Measurements from ENCODE around the gene GINM1.

GINM1 gene

GRCh38 chr6:149563928-149564325, 2.2 kb upstream of the GINM1 start:
- no peak overlapping the region for H2AFZ ChIP-seq (ENCODE audit: insufficient read depth, low read length, poor library complexity)
- H3K4me2 ChIP-seq (ENCODE audit: low read length), result no peak overlapping the region
- H3K14ac ChIP-seq (ENCODE audit: low read length), result no peak overlapping the region
- peaks cover 7% of the 10 kb centered on the region for H3K79me1 ChIP-seq (ENCODE audit: low read length)
- no peak overlapping the region for H3K4me3 ChIP-seq (ENCODE audit: low read depth, low read length)
- H3K36me3 ChIP-seq (ENCODE audit: control insufficient read depth in 1 of 2, insufficient read depth in 2 of 2, low read length in 2 of 2), result no peaks in the 10 kb centered on the region
- no peak overlapping the region for H4K8ac ChIP-seq (ENCODE audit: low read depth, low read length)
- no peak overlapping the region for H4K91ac ChIP-seq (ENCODE audit: low read depth, low read length)
- H3K18ac ChIP-seq (ENCODE audit: low read length), result no peak overlapping the region
- no peak overlapping the region for H2BK5ac ChIP-seq (ENCODE audit: low read depth, low read length, poor library complexity)
- no peaks in the 10 kb centered on the region for H3K9me3 ChIP-seq (ENCODE audit: insufficient read depth, low read depth, low read length)
- H3K27me3 ChIP-seq (ENCODE audit: insufficient read depth, low read length), result no peaks in the 10 kb centered on the region
- H3K4me1 ChIP-seq (ENCODE audit: control insufficient read depth in 1 of 2, insufficient read depth in 2 of 2, low read length in 2 of 2), result no peaks in the 10 kb centered on the region
- no CpG with 5 or more reads among the region's 3 CpGs for WGBS (ENCODE audit: extremely low coverage, insufficient coverage, insufficient read length)
- no peak overlapping the region for H2AK5ac ChIP-seq (ENCODE audit: low read length)
- H3K23ac ChIP-seq (ENCODE audit: low read length), result no peak overlapping the region
- peaks cover 7% of the 10 kb centered on the region for H3K79me2 ChIP-seq (ENCODE audit: control insufficient read depth, insufficient read depth, low read length, poor library complexity)
- H4K12ac ChIP-seq (ENCODE audit: low read depth, low read length), result no peak overlapping the region
- no peak overlapping the region for H2BK120ac ChIP-seq (ENCODE audit: insufficient read depth, low read length, poor library complexity)
- H2BK12ac ChIP-seq (ENCODE audit: low read length), result no peak overlapping the region
- no peak overlapping the region for H3K9ac ChIP-seq (ENCODE audit: low read length)
- H3K27ac ChIP-seq (ENCODE audit: low read depth, low read length), result no peak overlapping the region
- no peak for DNase-seq
- no peak overlapping the region for H3K4ac ChIP-seq (ENCODE audit: low read depth, low read length)

- DNase-seq, result peak; percentile 18 to 47
- Histone ChIP-seq H2AFZ (ENCODE audit: insufficient read depth, low read length, poor library complexity) (peak overlapping the region; percentile 98), H3K36me3 (ENCODE audit: control insufficient read depth in 1 of 2, insufficient read depth in 2 of 2, low read length in 2 of 2) (no peaks in the 10 kb centered on the region), H3K4me1 (ENCODE audit: control insufficient read depth in 1 of 2, insufficient read depth in 2 of 2, low read length in 2 of 2) (no peaks in the 10 kb centered on the region), H3K9ac (ENCODE audit: low read length) (peak overlapping the region; percentile 82), H3K79me1 (ENCODE audit: low read length) (peaks cover 7% of the 10 kb centered on the region), H2BK5ac (ENCODE audit: low read depth, low read length, poor library complexity) (peak overlapping the region; percentile 91), H3K23ac (ENCODE audit: low read length) (no peak overlapping the region), H2BK12ac (ENCODE audit: low read length) (no peak overlapping the region), H3K14ac (ENCODE audit: low read length) (peak overlapping the region; percentile 88), H3K79me2 (ENCODE audit: control insufficient read depth, insufficient read depth, low read length, poor library complexity) (peaks cover 7% of the 10 kb centered on the region), H2AK5ac (ENCODE audit: low read length) (no peak overlapping the region), H2BK120ac (ENCODE audit: insufficient read depth, low read length, poor library complexity) (peak overlapping the region; percentile 90), H4K12ac (ENCODE audit: low read depth, low read length) (peak overlapping the region; percentile 74), H3K4me3 (ENCODE audit: low read depth, low read length) (peak overlapping the region; percentile 92), H3K4ac (ENCODE audit: low read depth, low read length) (peak overlapping the region; percentile 57), H4K8ac (ENCODE audit: low read depth, low read length) (peak overlapping the region; percentile 82), H4K91ac (ENCODE audit: low read depth, low read length) (peak overlapping the region; percentile 84), H3K27ac (ENCODE audit: low read depth, low read length) (peak overlapping the region; percentile 72), H3K9me3 (ENCODE audit: insufficient read depth, low read depth, low read length) (no peaks in the 10 kb centered on the region), H3K4me2 (ENCODE audit: low read length) (peak overlapping the region; percentile 92), H3K18ac (ENCODE audit: low read length) (peak overlapping the region; percentile 96), H3K27me3 (ENCODE audit: insufficient read depth, low read length) (no peaks in the 10 kb centered on the region)
- WGBS (ENCODE audit: extremely low coverage, insufficient coverage, insufficient read length), result no CpG with 5 or more reads among the region's 81 CpGs
These were observed 427 bp downstream of the GINM1 start for GRCh38 chr6:149566410-149567193.

GRCh38 chr6:149567194-149567586, 1.0 kb downstream of the GINM1 start:
- no peak overlapping the region for H4K8ac ChIP-seq (ENCODE audit: low read depth, low read length)
- no peak overlapping the region for H3K9ac ChIP-seq (ENCODE audit: low read length)
- H3K4me1 ChIP-seq (ENCODE audit: control insufficient read depth in 1 of 2, insufficient read depth in 2 of 2, low read length in 2 of 2), result no peaks in the 10 kb centered on the region
- no peak overlapping the region for H3K18ac ChIP-seq (ENCODE audit: low read length)
- no peak for DNase-seq
- H4K91ac ChIP-seq (ENCODE audit: low read depth, low read length), result no peak overlapping the region
- no peak overlapping the region for H2AFZ ChIP-seq (ENCODE audit: insufficient read depth, low read length, poor library complexity)
- no peaks in the 10 kb centered on the region for H3K27me3 ChIP-seq (ENCODE audit: insufficient read depth, low read length)
- no peaks in the 10 kb centered on the region for H3K36me3 ChIP-seq (ENCODE audit: control insufficient read depth in 1 of 2, insufficient read depth in 2 of 2, low read length in 2 of 2)
- WGBS (ENCODE audit: extremely low coverage, insufficient coverage, insufficient read length), result no CpG with 5 or more reads among the region's 12 CpGs
- no peak overlapping the region for H3K27ac ChIP-seq (ENCODE audit: low read depth, low read length)
- peak overlapping the region; percentile 92 for H3K4me3 ChIP-seq (ENCODE audit: low read depth, low read length)
- peaks cover 7% of the 10 kb centered on the region for H3K79me2 ChIP-seq (ENCODE audit: control insufficient read depth, insufficient read depth, low read length, poor library complexity)
- H4K12ac ChIP-seq (ENCODE audit: low read depth, low read length), result no peak overlapping the region
- H3K9me3 ChIP-seq (ENCODE audit: insufficient read depth, low read depth, low read length), result no peaks in the 10 kb centered on the region
- peaks cover 7% of the 10 kb centered on the region for H3K79me1 ChIP-seq (ENCODE audit: low read length)
- H3K4ac ChIP-seq (ENCODE audit: low read depth, low read length), result no peak overlapping the region
- no peak overlapping the region for H2AK5ac ChIP-seq (ENCODE audit: low read length)
- H3K14ac ChIP-seq (ENCODE audit: low read length), result no peak overlapping the region
- H2BK12ac ChIP-seq (ENCODE audit: low read length), result no peak overlapping the region
- no peak overlapping the region for H2BK120ac ChIP-seq (ENCODE audit: insufficient read depth, low read length, poor library complexity)
- no peak overlapping the region for H3K23ac ChIP-seq (ENCODE audit: low read length)
- H2BK5ac ChIP-seq (ENCODE audit: low read depth, low read length, poor library complexity), result no peak overlapping the region
- peak overlapping the region; percentile 92 for H3K4me2 ChIP-seq (ENCODE audit: low read length)

- H3K4me2 ChIP-seq (ENCODE audit: low read length), result no peak overlapping the region
- peaks cover 7% of the 10 kb centered on the region for H3K79me2 ChIP-seq (ENCODE audit: control insufficient read depth, insufficient read depth, low read length, poor library complexity)
- DNase-seq, result no peak
- no peak overlapping the region for H3K18ac ChIP-seq (ENCODE audit: low read length)
- no peak overlapping the region for H3K4me3 ChIP-seq (ENCODE audit: low read depth, low read length)
- no peaks in the 10 kb centered on the region for H3K27me3 ChIP-seq (ENCODE audit: insufficient read depth, low read length)
- peaks cover 0 to 2% of the 10 kb centered on the region in 2 experiments for H3K36me3 ChIP-seq (ENCODE audit: control insufficient read depth in 1 of 2, insufficient read depth in 2 of 2, low read length in 2 of 2)
- no peak overlapping the region for H3K23ac ChIP-seq (ENCODE audit: low read length)
- peaks cover 7% of the 10 kb centered on the region for H3K79me1 ChIP-seq (ENCODE audit: low read length)
- H2AK5ac ChIP-seq (ENCODE audit: low read length), result no peak overlapping the region
- no peaks in the 10 kb centered on the region for H3K4me1 ChIP-seq (ENCODE audit: control insufficient read depth in 1 of 2, insufficient read depth in 2 of 2, low read length in 2 of 2)
- H3K27ac ChIP-seq (ENCODE audit: low read depth, low read length), result no peak overlapping the region
- no peak overlapping the region for H4K8ac ChIP-seq (ENCODE audit: low read depth, low read length)
- peak overlapping the region; percentile 69 for H3K4ac ChIP-seq (ENCODE audit: low read depth, low read length)
- WGBS (ENCODE audit: extremely low coverage, insufficient coverage, insufficient read length), result no CpG with 5 or more reads among the region's 7 CpGs
- H2BK5ac ChIP-seq (ENCODE audit: low read depth, low read length, poor library complexity), result no peak overlapping the region
- no peaks in the 10 kb centered on the region for H3K9me3 ChIP-seq (ENCODE audit: insufficient read depth, low read depth, low read length)
- H3K14ac ChIP-seq (ENCODE audit: low read length), result no peak overlapping the region
- H2BK120ac ChIP-seq (ENCODE audit: insufficient read depth, low read length, poor library complexity), result no peak overlapping the region
- no peak overlapping the region for H4K91ac ChIP-seq (ENCODE audit: low read depth, low read length)
- H4K12ac ChIP-seq (ENCODE audit: low read depth, low read length), result no peak overlapping the region
- H2AFZ ChIP-seq (ENCODE audit: insufficient read depth, low read length, poor library complexity), result no peak overlapping the region
- H3K9ac ChIP-seq (ENCODE audit: low read length), result no peak overlapping the region
- H2BK12ac ChIP-seq (ENCODE audit: low read length), result no peak overlapping the region
These were observed 1.9 kb downstream of the GINM1 start for GRCh38 chr6:149567945-149568585.
